Mesodermal cell (in vitro differentiated cells): ENCODE measurements around the gene SPATA6.
"Not testable (repeated sequence)": the region's sequence is repeated elsewhere in the genome, so short reads cannot be mapped to it uniquely, and the experiment has no call there.

Source experiments
- H3K27ac ChIP-seq: 2 replicates; pipeline ENCODE4 v1.7.0; 2013; ENCODE audit warnings: mild to moderate bottlenecking, low read depth, low read length, moderate library complexity; ENCODE audit not compliant: severe bottlenecking
- H3K36me3 ChIP-seq: 2 replicates; pipeline ENCODE4 v1.7.1; 2013; ENCODE audit warnings: mild to moderate bottlenecking, low read length, moderate library complexity; ENCODE audit not compliant: control insufficient read depth, insufficient read depth
- H3K4me1 ChIP-seq: one replicate; pipeline ENCODE4 v1.7.1; 2013; ENCODE audit warnings: mild to moderate bottlenecking, low read length; ENCODE audit not compliant: insufficient read depth, control insufficient read depth, poor library complexity, severe bottlenecking
- H3K4me3 ChIP-seq: 2 replicates; pipeline ENCODE4 v1.7.0; 2013; ENCODE audit warnings: low read length, control low read depth, mild to moderate bottlenecking; ENCODE audit not compliant: insufficient read depth, poor library complexity, severe bottlenecking; ENCODE audit errors: extremely low read depth
- H3K9me3 ChIP-seq: 2 replicates; pipeline ENCODE4 v1.7.1; 2013; ENCODE audit warnings: mild to moderate bottlenecking, low read length, moderate library complexity; ENCODE audit not compliant: control insufficient read depth
- WGBS, 2 experiments: methylation state at CpG; one replicate each; pipeline ENCODE4 v1.1.5; 2013; ENCODE audit warnings: missing lambda C conversion rate in 2 of 2; ENCODE audit not compliant: insufficient coverage in 2 of 2; 5-methylcytosine and 5-hydroxymethylcytosine counted together

Gene SPATA6

GRCh38 chr1:48344373-48344772 lies 127.6 kb downstream of the SPATA6 start:
- Histone ChIP-seq H3K4me1 (no peaks in the 10 kb centered on the region), H3K27ac (no peak overlapping the region), H3K9me3 (no peaks in the 10 kb centered on the region), H3K36me3 (no peaks in the 10 kb centered on the region), H3K4me3 (no peak overlapping the region)
- 50 to 83% methylated on average over 1 to 2 of the region's 4 CpGs for WGBS, 2 experiments

- Histone ChIP-seq H3K4me1 (no peaks in the 10 kb centered on the region), H3K9me3 (no peaks in the 10 kb centered on the region), H3K27ac (no peak overlapping the region), H3K36me3 (no peaks in the 10 kb centered on the region), H3K4me3 (no peak overlapping the region)
- WGBS, 2 experiments: 100% methylated on average over 2 of the region's 3 CpGs; no CpG with 5 or more reads in 1 of the 2 experiments
Observed at GRCh38 chr1:48341221-48341620, 130.8 kb downstream of the SPATA6 start.

- Histone ChIP-seq H3K27ac (no peak overlapping the region), H3K4me3 (no peak overlapping the region), H3K9me3 (peaks cover 3% of the 10 kb centered on the region), H3K4me1 (no peaks in the 10 kb centered on the region), H3K36me3 (no peaks in the 10 kb centered on the region)
- 74 to 87% methylated on average over 3 of the region's 4 CpGs for WGBS, 2 experiments
Observed at GRCh38 chr1:48338257-48338656, 133.7 kb downstream of the SPATA6 start.

GRCh38 chr1:48333316-48333715 lies 138.7 kb downstream of the SPATA6 start:
- H3K4me1 ChIP-seq: no peaks in the 10 kb centered on the region
- H3K27ac ChIP-seq: no peak overlapping the region
- WGBS, 2 experiments: no CpG with 5 or more reads among the region's 2 CpGs
- peaks cover 7% of the 10 kb centered on the region for H3K9me3 ChIP-seq
- no peak overlapping the region for H3K4me3 ChIP-seq
- no peaks in the 10 kb centered on the region for H3K36me3 ChIP-seq

- WGBS, 2 experiments: no CpG with 5 or more reads among the region's 2 CpGs
- H3K27ac ChIP-seq: no peak overlapping the region
- peaks cover 7% of the 10 kb centered on the region for H3K9me3 ChIP-seq
- no peaks in the 10 kb centered on the region for H3K4me1 ChIP-seq
- no peak overlapping the region for H3K4me3 ChIP-seq
- no peaks in the 10 kb centered on the region for H3K36me3 ChIP-seq
Observed at GRCh38 chr1:48332115-48332514, 139.9 kb downstream of the SPATA6 start.

- H3K4me3 ChIP-seq: no peak overlapping the region
- peaks cover 7% of the 10 kb centered on the region for H3K36me3 ChIP-seq
- H3K27ac ChIP-seq: no peak overlapping the region
- no peaks in the 10 kb centered on the region for H3K4me1 ChIP-seq
- peaks cover 8% of the 10 kb centered on the region for H3K9me3 ChIP-seq
- WGBS, 2 experiments: 100% methylated on average over 1 of the region's 2 CpGs
Observed at GRCh38 chr1:48329905-48330304, 142.1 kb downstream of the SPATA6 start.

- Histone ChIP-seq H3K9me3 (peaks cover 9% of the 10 kb centered on the region), H3K4me1 (no peaks in the 10 kb centered on the region), H3K36me3 (peaks cover 7% of the 10 kb centered on the region), H3K27ac (no peak overlapping the region), H3K4me3 (no peak overlapping the region)
- WGBS, 2 experiments: 73 to 95% methylated on average over 5 of the region's 7 CpGs
Observed at GRCh38 chr1:48329486-48329885, 142.5 kb downstream of the SPATA6 start.

- H3K4me1 ChIP-seq, H3K36me3 ChIP-seq, H3K9me3 ChIP-seq, H3K27ac ChIP-seq, H3K4me3 ChIP-seq: not testable (repeated sequence)
- WGBS, 2 experiments: 90 to 92% methylated on average over 10 to 11 of the region's 11 CpGs
Observed at GRCh38 chr1:48311829-48312228, 160.2 kb downstream of the SPATA6 start.

GRCh38 chr1:48309564-48310082 lies 162.4 kb downstream of the SPATA6 start:
- Histone ChIP-seq H3K4me1 (no peaks in the 10 kb centered on the region), H3K27ac (no peak overlapping the region), H3K9me3 (no peaks in the 10 kb centered on the region), H3K36me3 (no peaks in the 10 kb centered on the region), H3K4me3 (no peak overlapping the region)
- WGBS, 2 experiments: 100% methylated on average over 1 to 2 of the region's 2 CpGs

- Histone ChIP-seq H3K27ac (no peak overlapping the region), H3K36me3 (no peaks in the 10 kb centered on the region), H3K4me1 (no peaks in the 10 kb centered on the region), H3K4me3 (no peak overlapping the region), H3K9me3 (no peaks in the 10 kb centered on the region)
Observed at GRCh38 chr1:48302652-48303051, 169.4 kb downstream of the SPATA6 start.

GRCh38 chr1:48294656-48295055 lies 177.3 kb downstream of the SPATA6 start:
- no peaks in the 10 kb centered on the region for H3K9me3 ChIP-seq
- no peak overlapping the region for H3K27ac ChIP-seq
- no CpG with 5 or more reads among the region's 1 CpG for WGBS, 2 experiments

More at GRCh38 chr1:48294656-48295055, 177.3 kb downstream of the SPATA6 start:
- Histone ChIP-seq H3K4me1 (no peaks in the 10 kb centered on the region), H3K36me3 (no peaks in the 10 kb centered on the region), H3K4me3 (no peak overlapping the region)
